NOMO-1 treated with dmso at 0.1 percent for 144 hours (cell line): ENCODE results near the gene BFSP2.
"Not testable (repeated sequence)": the region's sequence is repeated elsewhere in the genome, so short reads cannot be mapped to it uniquely, and the experiment has no call there.

Experiments
- DNase-seq: peaks from one replicate; lab custom pipeline; 2025; ENCODE audit not compliant: unreplicated experiment; lab: John Stamatoyannopoulos, UW

The BFSP2 gene

DNA sequence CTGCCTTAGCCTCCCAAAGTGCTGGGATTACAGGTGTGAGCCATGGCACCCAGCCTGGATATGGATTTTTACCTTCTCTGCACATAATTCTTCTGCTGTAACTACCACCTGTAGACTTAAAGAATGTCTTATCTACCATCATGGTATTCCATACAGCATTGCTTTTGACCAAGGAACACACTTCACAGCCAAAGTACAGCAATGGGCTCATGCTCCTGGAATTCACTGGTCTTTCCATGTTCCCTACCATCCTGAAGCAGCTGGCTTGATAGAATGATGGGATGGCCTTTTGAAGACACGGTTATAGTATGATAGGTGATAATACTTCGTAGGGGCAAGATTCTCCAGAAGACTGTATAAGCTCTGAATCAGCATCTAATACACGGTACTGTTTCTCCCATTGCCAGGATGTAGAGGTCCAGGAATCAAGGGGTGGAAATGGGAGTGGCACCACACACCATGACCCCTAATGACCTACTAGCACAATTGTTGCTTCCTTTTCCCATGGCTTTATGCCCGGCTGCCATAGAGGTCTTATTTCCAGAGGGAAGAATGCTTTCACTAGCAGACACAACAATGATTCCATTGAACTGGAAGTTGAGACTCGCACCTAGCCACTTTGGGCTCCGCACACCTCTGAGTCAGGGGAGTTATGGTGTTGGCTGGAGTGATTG is 112.7 kb downstream of the BFSP2 start:
- no peak for DNase-seq

DNA sequence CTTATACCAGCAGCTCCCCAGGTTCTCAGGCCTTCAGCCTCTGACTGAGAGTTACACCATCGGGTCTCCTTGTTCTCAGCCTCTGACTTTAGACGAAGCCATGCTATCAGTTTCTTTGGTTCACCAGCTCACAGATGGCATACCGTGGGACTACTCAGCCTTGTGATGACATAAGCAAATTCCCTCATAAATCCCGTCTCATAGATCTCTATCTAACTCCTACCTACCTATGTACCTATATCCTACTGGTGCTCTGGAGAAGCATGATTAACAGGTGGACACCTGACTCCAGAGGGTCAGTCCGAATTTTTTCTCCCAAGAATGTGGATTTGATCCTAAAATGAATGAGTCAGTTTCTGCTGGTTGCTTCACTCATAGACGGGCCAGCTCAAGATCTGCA is 114.6 kb downstream of the BFSP2 start:
- no peak for DNase-seq

DNA sequence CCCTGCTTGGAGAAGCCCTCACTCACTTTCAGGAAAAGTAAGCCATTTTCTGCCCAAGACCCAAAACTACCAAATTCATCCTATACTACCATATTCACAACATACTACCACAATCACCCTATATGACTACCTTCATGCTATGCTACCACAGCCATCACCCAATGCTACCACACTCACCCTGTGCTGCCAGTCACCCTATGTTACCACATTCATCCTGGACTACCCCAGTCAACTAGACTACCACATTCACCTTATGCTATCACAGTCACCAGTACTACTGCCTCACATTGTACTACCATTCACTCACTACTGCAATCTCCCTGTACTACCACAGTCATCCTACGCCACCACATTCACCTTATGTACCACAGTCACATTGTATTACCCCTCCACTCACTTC is 115.3 kb downstream of the BFSP2 start:
- no peak for DNase-seq

DNA sequence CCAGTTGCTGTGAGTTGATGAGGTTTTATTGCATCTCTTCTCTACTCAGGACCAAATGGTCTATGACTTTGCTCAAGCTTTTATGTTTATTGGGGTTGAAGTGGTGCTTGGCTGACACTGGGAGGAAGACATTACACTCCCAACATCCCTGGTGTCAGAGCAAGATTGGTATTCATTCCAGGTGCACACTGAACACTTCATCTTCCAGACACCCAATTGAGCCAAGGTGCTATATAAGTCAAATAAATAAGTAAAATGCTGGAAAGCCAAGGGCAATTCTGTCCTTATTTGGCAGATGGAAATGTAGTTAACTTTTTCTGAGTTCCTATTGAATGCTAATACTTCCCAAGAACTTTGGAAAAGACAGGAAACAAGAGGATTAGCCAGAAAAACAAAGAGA is 120.4 kb downstream of the BFSP2 start:
- no peak for DNase-seq

DNA sequence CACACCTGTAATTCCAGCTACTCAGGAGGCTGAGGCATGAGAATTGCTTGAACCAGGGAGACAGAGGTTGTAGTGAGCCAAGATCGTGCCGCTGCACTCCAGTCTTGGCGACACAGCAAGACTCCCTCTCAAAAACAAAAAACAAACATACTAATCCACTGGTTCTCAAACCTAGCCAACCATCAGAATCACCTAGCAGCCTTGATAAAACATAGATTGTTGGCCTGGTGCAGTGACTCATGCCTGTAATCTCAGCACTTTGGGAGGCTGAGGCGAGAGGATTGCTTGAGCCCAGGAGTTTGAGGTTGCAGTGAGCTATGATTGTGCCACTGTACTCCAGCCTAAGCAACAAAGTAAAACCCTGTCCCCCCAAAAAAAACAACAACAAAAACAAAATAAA is 121.1 kb downstream of the BFSP2 start:
- not testable (repeated sequence) for DNase-seq

DNA sequence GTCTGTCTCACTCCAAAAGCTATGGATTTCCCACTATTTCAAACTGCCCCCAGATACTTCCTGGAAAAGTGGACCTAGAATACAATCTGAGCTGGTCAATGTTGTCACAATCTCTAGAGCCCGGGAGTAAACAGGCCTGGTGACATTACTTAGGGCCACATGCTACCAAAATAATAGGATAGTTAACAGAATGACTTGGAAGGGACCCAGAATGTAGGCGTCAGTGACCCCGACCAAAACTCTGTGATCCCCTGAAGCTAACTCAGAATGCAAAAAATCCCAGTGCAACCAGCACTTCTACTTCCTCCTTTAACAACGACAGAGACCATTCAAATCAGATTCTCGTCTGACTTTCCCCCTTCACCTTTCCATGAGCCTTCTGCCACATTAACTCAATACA is 122.1 kb downstream of the BFSP2 start:
- no peak for DNase-seq

DNA sequence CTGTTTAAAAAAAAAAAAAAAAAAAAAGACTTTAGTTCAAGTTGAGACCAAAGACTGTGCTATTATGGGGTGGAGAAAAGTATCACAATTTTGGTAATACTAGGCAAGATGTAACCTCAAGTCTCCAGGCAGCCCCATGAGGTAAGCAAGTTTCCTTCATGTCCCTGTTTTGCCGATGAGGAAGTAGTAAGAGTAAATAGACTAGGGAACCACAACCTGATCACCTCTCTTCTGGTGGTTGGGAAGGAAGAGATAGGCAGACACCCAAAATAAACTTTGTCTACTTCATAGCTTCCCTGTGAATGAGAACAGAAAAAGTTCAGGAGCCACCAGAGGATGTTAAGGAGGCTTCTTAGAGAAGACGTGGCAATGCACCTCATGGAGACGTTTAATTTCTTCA is 123.9 kb downstream of the BFSP2 start:
- DNase-seq = not testable (repeated sequence)
